Nephron progenitor cell (in vitro differentiated cells): ENCODE results near the gene PTPRU.
"Not testable (repeated sequence)": the region's sequence is repeated elsewhere in the genome, so short reads cannot be mapped to it uniquely, and the experiment has no call there.

Experiments
- DNase-seq: peaks from one replicate; pipeline ENCODE4 v3.0.0; 2021
- H3K27ac Mint-ChIP-seq: 2 replicates; pipeline ENCODE4 v1.8.0; 2021; ENCODE audit warnings: mild to moderate bottlenecking, moderate library complexity, mixed read lengths
- H3K27me3 Mint-ChIP-seq: 2 replicates; pipeline ENCODE4 v1.8.0; 2021; ENCODE audit warnings: mild to moderate bottlenecking, low read depth, mixed read lengths; ENCODE audit not compliant: poor library complexity
- H3K36me3 Mint-ChIP-seq: 2 replicates; pipeline ENCODE4 v1.8.0; 2021; ENCODE audit warnings: low read depth, mixed read lengths
- H3K4me1 Mint-ChIP-seq: 2 replicates; pipeline ENCODE4 v1.8.0; 2021; ENCODE audit warnings: mixed read lengths
- H3K4me3 Mint-ChIP-seq: 2 replicates; pipeline ENCODE4 v1.8.0; 2021; ENCODE audit warnings: mild to moderate bottlenecking, moderate library complexity, mixed read lengths
- H3K9me3 Mint-ChIP-seq: 2 replicates; pipeline ENCODE4 v1.8.0; 2021; ENCODE audit warnings: mild to moderate bottlenecking, moderate library complexity, mixed read lengths
- TF ChIP-seq, protein P1 (sequence below): fragments of 200-600 bp; sonication (generic); IDR thresholded peaks from 2 replicates; pipeline ENCODE4 v1.5.0; 2021; ENCODE audit warnings: antibody characterized with exemption

PTPRU gene

GRCh38 chr1:29230553-29231378, 5.6 kb upstream of the PTPRU start, which contains the start of gene MECR:
TSS of gene MECR (minus strand) at chr1:29230934. CDS start at chr1:29230906, 28 bp downstream.
- TF ChIP-seq, protein P1, sequence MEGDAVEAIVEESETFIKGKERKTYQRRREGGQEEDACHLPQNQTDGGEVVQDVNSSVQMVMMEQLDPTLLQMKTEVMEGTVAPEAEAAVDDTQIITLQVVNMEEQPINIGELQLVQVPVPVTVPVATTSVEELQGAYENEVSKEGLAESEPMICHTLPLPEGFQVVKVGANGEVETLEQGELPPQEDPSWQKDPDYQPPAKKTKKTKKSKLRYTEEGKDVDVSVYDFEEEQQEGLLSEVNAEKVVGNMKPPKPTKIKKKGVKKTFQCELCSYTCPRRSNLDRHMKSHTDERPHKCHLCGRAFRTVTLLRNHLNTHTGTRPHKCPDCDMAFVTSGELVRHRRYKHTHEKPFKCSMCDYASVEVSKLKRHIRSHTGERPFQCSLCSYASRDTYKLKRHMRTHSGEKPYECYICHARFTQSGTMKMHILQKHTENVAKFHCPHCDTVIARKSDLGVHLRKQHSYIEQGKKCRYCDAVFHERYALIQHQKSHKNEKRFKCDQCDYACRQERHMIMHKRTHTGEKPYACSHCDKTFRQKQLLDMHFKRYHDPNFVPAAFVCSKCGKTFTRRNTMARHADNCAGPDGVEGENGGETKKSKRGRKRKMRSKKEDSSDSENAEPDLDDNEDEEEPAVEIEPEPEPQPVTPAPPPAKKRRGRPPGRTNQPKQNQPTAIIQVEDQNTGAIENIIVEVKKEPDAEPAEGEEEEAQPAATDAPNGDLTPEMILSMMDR: no peak
- Mint-ChIP-seq H3K4me3 (peak within 1 kb of the TSS; percentile 98), H3K9me3 (no peaks in the 10 kb centered on the region), H3K4me1 (peaks cover 40% of the 10 kb centered on the region), H3K27me3 (peaks cover 30% of the 10 kb centered on the region), H3K27ac (no peak within 1 kb of the TSS), H3K36me3 (no peaks in the 10 kb centered on the region)
- DNase-seq: peak; percentile 97

GRCh38 chr1:29232387-29232786, 3.9 kb upstream of the PTPRU start:
- no peak for DNase-seq
- Mint-ChIP-seq H3K4me1 (peaks cover 49% of the 10 kb centered on the region), H3K27me3 (peaks cover 39% of the 10 kb centered on the region), H3K27ac (no peak overlapping the region), H3K4me3 (no peak overlapping the region), H3K9me3 (no peaks in the 10 kb centered on the region), H3K36me3 (no peaks in the 10 kb centered on the region)
- TF ChIP-seq, protein P1: no peak

- no peak overlapping the region for H3K4me3 Mint-ChIP-seq
- TF ChIP-seq, protein P1: no peak
Measured at GRCh38 chr1:29233693-29234092, 2.6 kb upstream of the PTPRU start.

DNA sequence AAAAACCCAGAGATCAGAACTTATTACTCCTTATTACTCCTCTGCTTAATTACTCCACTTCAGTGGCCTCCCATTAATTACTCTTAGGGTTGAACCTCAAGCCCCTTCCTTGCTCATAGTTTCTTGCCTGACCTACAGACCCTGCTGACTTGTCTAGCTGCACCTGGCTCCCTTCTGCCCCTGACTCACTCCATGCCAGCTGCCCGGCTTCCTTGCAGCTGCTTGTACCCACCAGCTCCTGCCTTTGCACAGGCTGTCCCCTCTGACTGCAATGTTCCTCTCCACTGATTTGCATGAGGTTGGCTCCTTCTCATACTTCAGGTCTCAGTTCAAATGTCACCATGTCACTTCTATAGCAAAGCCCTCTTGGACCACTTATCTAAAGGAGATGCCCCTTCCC, 1.9 kb upstream of the PTPRU start:
- Mint-ChIP-seq H3K4me1 (peaks cover 58% of the 10 kb centered on the region), H3K9me3 (no peaks in the 10 kb centered on the region), H3K4me3 (no peak overlapping the region), H3K27me3 (peaks cover 49% of the 10 kb centered on the region), H3K36me3 (no peaks in the 10 kb centered on the region), H3K27ac (no peak overlapping the region)
- no peak for DNase-seq
- TF ChIP-seq, protein P1: no peak

More at GRCh38 chr1:29233693-29234092, 2.6 kb upstream of the PTPRU start:
- Mint-ChIP-seq H3K27ac (no peak overlapping the region), H3K27me3 (peaks cover 45% of the 10 kb centered on the region), H3K9me3 (no peaks in the 10 kb centered on the region), H3K4me1 (peaks cover 54% of the 10 kb centered on the region), H3K36me3 (no peaks in the 10 kb centered on the region)
- DNase-seq: no peak

DNA sequence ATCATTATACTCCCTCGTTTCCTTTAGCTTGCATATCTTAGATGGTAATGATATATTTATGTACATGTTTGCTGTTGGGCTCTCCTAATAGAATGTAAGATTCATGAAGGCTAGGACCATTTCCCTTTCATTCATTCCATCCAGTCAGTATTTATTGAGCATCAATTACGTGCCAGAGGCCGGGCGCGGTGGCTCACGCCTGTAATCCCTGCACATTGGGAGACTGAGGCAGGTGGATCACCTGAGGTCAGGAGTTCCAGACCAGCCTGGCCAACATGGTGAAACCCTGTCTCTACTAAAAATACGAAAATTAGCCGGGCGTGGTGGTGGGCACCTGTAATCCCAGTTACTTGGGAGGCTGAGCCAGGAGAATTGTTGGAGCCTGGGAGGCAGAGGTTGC, 1.4 kb upstream of the PTPRU start:
- DNase-seq, H3K36me3 Mint-ChIP-seq, H3K4me3 Mint-ChIP-seq, H3K27ac Mint-ChIP-seq, H3K9me3 Mint-ChIP-seq: not testable (repeated sequence)
- H3K4me1 Mint-ChIP-seq: peaks cover 58% of the 10 kb centered on the region
- H3K27me3 Mint-ChIP-seq: peaks cover 49% of the 10 kb centered on the region

DNA sequence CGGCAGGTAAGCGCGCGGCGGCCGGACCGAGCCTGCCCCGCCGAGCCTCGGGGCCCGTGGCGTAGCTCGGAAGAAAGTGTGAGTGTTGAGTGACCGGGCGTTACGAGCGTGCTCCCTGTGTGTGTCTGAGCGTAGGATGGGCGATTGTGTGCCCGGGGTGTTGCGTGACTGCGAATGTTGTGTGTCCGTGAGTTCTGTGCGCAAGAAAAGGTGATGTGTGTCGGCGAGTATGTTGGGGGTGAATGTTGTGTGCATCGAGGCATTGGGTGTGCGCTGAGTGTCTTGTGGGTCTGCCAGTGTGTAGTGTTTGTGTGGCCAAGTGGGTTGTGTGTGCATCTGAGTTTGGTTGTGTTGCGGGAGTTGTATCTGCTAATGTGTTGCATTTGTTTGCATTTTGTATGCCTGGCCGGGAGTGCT, 398 bp downstream of the PTPRU start:
- H3K4me3 Mint-ChIP-seq: peak overlapping the region; percentile 95

More for the DNA sequence above, 398 bp downstream of the PTPRU start:
- no peaks in the 10 kb centered on the region for H3K36me3 Mint-ChIP-seq
- DNase-seq: no peak
- peak overlapping the region; percentile 81 for H3K27ac Mint-ChIP-seq
- peaks cover 51% of the 10 kb centered on the region for H3K27me3 Mint-ChIP-seq
- peaks cover 62% of the 10 kb centered on the region for H3K4me1 Mint-ChIP-seq
- TF ChIP-seq, protein P1: no peak
- no peaks in the 10 kb centered on the region for H3K9me3 Mint-ChIP-seq
